SK-N-DZ (cell line): ENCODE data around the gene MAGEA12.
"Not testable (repeated sequence)": the region's sequence is repeated elsewhere in the genome, so short reads cannot be mapped to it uniquely, and the experiment has no call there.

Experiments
- DNase-seq: peaks from one replicate; pipeline ENCODE4 v3.0.0-alpha.2; 2015; ENCODE audit warnings: low spot score

MAGEA12 gene

DNA sequence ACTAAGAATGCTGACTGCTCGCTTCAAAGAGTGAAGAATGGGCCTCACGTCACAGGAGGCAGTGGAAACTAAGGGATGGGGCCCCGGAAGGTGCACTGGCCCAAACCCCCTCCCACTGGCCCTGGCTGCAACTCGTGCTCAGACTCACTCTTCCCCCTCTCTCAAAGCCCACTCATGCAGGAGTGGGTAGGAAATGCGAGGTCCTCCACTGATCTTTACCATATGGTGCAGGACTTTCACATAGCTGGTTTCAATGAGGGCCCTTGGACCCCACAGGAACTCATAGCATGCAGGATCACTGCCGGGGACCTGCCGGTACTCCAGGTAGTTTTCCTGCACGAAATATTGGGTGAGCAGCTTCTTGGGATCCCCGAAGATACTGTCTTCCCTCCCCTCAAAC, 33.0 kb downstream of the MAGEA12 start:
- DNase-seq: not testable (repeated sequence)

DNA sequence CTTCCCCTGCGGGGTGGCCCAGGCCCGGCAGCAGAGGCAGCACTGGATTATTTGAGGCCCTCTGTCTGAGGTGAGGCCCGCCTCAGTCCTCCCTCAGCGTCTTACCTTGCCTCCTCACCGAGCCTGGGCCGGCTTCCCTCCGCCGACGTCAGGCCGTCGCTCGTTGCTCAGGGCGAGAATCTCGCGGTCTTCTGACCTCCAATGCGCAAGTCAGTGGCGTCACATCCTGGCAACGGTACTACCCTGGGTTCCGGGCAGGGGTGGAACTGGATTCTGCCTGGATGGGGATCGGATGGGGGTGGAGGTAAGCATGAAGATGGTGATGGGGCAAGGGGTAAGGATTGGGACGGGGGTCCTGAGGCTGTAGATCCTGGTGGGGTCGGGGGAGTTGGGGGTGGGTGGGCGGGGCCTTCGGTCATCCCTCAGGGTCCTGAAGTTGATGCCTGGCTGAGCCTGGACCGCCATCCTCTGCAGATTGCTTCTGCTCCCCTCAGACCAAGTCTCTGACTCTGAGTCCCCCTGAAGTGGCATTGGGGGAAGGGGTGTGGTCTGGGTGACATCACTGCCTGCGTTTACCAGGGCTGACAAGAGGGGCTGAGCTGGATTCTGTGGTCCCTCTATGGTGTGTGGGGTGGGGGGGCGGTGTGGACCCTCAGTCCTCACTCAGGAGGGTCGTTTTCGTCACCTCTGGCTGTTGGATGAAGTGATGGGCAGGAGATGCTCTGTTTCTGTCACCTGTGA, 36.2 kb downstream of the MAGEA12 start, which contains the start of gene MAGEA6:
Gene MAGEA6 (minus strand): TSS at position 141 of the 741 bp plus-strand sequence. CDS start 2,039 bp downstream, outside the sequence.
- not testable (repeated sequence) for DNase-seq

DNA sequence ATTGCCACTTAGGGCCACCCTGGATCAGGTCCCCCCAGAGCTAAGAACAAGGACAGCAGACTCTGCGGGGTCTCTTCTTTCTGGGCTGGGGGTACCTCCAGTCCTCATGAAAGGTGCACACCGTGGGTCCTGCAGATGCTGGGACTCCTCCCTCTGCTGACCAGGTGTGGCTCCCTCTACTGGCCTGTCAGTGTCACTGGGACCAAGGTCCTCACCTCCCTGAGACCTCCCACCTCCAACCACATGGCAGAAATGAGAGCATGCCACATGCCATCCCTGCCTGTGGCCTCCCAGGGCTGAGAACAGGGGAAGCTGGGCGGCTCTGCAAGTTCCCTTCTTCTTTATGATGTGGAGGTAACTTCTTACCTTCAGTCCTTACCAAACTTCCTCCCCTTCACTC, 53.5 kb downstream of the MAGEA12 start:
- DNase-seq: not testable (repeated sequence)
